IPS-18a (cell line): ENCODE measurements around the gene CDH11.

Experiments used
- H3K27ac ChIP-seq: one replicate; pipeline ENCODE4 v1.5.1; 2013; ENCODE audit warnings: low read length
- H3K27me3 ChIP-seq: one replicate; pipeline ENCODE4 v1.6.1; 2013; ENCODE audit warnings: mild to moderate bottlenecking, low read length; ENCODE audit not compliant: control insufficient read depth, insufficient read depth
- H3K36me3 ChIP-seq: one replicate; pipeline ENCODE4 v1.6.1; 2013; ENCODE audit warnings: low read depth, low read length; ENCODE audit not compliant: control insufficient read depth
- H3K4me1 ChIP-seq: one replicate; pipeline ENCODE4 v1.6.1; 2013; ENCODE audit warnings: low read depth, low read length; ENCODE audit not compliant: control insufficient read depth
- H3K4me3 ChIP-seq: one replicate; pipeline ENCODE4 v1.5.1; 2013; ENCODE audit warnings: low read length
- H3K9ac ChIP-seq: one replicate; pipeline ENCODE4 v1.6.1; 2013; ENCODE audit warnings: mild to moderate bottlenecking, low read length, moderate library complexity
- H3K9me3 ChIP-seq: one replicate; pipeline ENCODE4 v1.6.1; 2013; ENCODE audit warnings: low read depth, low read length; ENCODE audit not compliant: control insufficient read depth

The CDH11 gene

GRCh38 chr16:65116216-65116615 lies 5.6 kb downstream of the CDH11 start:
- peaks cover 21% of the 10 kb centered on the region for H3K4me1 ChIP-seq
- H3K9me3 ChIP-seq = no peaks in the 10 kb centered on the region
- no peak overlapping the region for H3K4me3 ChIP-seq
- H3K9ac ChIP-seq = no peak overlapping the region
- no peak overlapping the region for H3K27ac ChIP-seq
- H3K27me3 ChIP-seq = peaks cover 29% of the 10 kb centered on the region
- no peaks in the 10 kb centered on the region for H3K36me3 ChIP-seq

GRCh38 chr16:65114527-65114926 lies 7.3 kb downstream of the CDH11 start:
- H3K4me1 ChIP-seq = peaks cover 13% of the 10 kb centered on the region
- H3K9ac ChIP-seq = no peak overlapping the region
- no peak overlapping the region for H3K27ac ChIP-seq
- H3K4me3 ChIP-seq = no peak overlapping the region
- no peaks in the 10 kb centered on the region for H3K36me3 ChIP-seq
- no peaks in the 10 kb centered on the region for H3K9me3 ChIP-seq
- peaks cover 12% of the 10 kb centered on the region for H3K27me3 ChIP-seq

- Histone ChIP-seq H3K27me3 (peaks cover under 1% of the 10 kb centered on the region), H3K4me3 (no peak overlapping the region), H3K4me1 (peaks cover 13% of the 10 kb centered on the region), H3K27ac (no peak overlapping the region), H3K9ac (no peak overlapping the region), H3K36me3 (no peaks in the 10 kb centered on the region), H3K9me3 (no peaks in the 10 kb centered on the region)
These were observed 8.4 kb downstream of the CDH11 start for GRCh38 chr16:65113441-65113840.

GRCh38 chr16:65111306-65111705 lies 10.6 kb downstream of the CDH11 start:
- Histone ChIP-seq H3K27ac (no peak overlapping the region), H3K4me1 (no peaks in the 10 kb centered on the region), H3K36me3 (no peaks in the 10 kb centered on the region), H3K27me3 (no peaks in the 10 kb centered on the region), H3K4me3 (no peak overlapping the region), H3K9me3 (no peaks in the 10 kb centered on the region), H3K9ac (no peak overlapping the region)

GRCh38 chr16:65106757-65107156 lies 15.1 kb downstream of the CDH11 start:
- Histone ChIP-seq H3K9me3 (no peaks in the 10 kb centered on the region), H3K27me3 (no peaks in the 10 kb centered on the region), H3K27ac (no peak overlapping the region)

GRCh38 chr16:65105171-65105570 lies 16.7 kb downstream of the CDH11 start:
- no peaks in the 10 kb centered on the region for H3K36me3 ChIP-seq
- H3K4me3 ChIP-seq = no peak overlapping the region
- H3K27ac ChIP-seq = no peak overlapping the region
- H3K27me3 ChIP-seq = no peaks in the 10 kb centered on the region
- no peaks in the 10 kb centered on the region for H3K9me3 ChIP-seq
- H3K4me1 ChIP-seq = no peaks in the 10 kb centered on the region
- no peak overlapping the region for H3K9ac ChIP-seq

More at GRCh38 chr16:65106757-65107156, 15.1 kb downstream of the CDH11 start:
- H3K4me3 ChIP-seq = no peak overlapping the region
- no peaks in the 10 kb centered on the region for H3K4me1 ChIP-seq
- H3K9ac ChIP-seq = no peak overlapping the region
- H3K36me3 ChIP-seq = no peaks in the 10 kb centered on the region

GRCh38 chr16:65104471-65104870 lies 17.4 kb downstream of the CDH11 start:
- Histone ChIP-seq H3K36me3 (no peaks in the 10 kb centered on the region), H3K9ac (no peak overlapping the region), H3K4me1 (no peaks in the 10 kb centered on the region), H3K27me3 (no peaks in the 10 kb centered on the region), H3K27ac (no peak overlapping the region), H3K4me3 (no peak overlapping the region), H3K9me3 (no peaks in the 10 kb centered on the region)

GRCh38 chr16:65102326-65102725 lies 19.5 kb downstream of the CDH11 start:
- Histone ChIP-seq H3K9me3 (no peaks in the 10 kb centered on the region), H3K27me3 (no peaks in the 10 kb centered on the region), H3K4me3 (no peak overlapping the region), H3K4me1 (no peaks in the 10 kb centered on the region), H3K36me3 (no peaks in the 10 kb centered on the region), H3K9ac (no peak overlapping the region), H3K27ac (no peak overlapping the region)

- H3K27ac ChIP-seq = no peak overlapping the region
- H3K36me3 ChIP-seq = no peaks in the 10 kb centered on the region
- no peak overlapping the region for H3K9ac ChIP-seq
- no peaks in the 10 kb centered on the region for H3K4me1 ChIP-seq
- H3K4me3 ChIP-seq = no peak overlapping the region
- H3K9me3 ChIP-seq = no peaks in the 10 kb centered on the region
- no peaks in the 10 kb centered on the region for H3K27me3 ChIP-seq
These were observed 20.9 kb downstream of the CDH11 start for GRCh38 chr16:65101009-65101408.

GRCh38 chr16:65099607-65100006 lies 22.3 kb downstream of the CDH11 start:
- no peak overlapping the region for H3K4me3 ChIP-seq
- H3K36me3 ChIP-seq = no peaks in the 10 kb centered on the region
- H3K27ac ChIP-seq = no peak overlapping the region
- no peaks in the 10 kb centered on the region for H3K9me3 ChIP-seq
- H3K4me1 ChIP-seq = no peaks in the 10 kb centered on the region
- no peak overlapping the region for H3K9ac ChIP-seq
- no peaks in the 10 kb centered on the region for H3K27me3 ChIP-seq

- no peak overlapping the region for H3K27ac ChIP-seq
- H3K4me1 ChIP-seq = no peaks in the 10 kb centered on the region
- H3K9me3 ChIP-seq = no peaks in the 10 kb centered on the region
- H3K4me3 ChIP-seq = no peak overlapping the region
- no peaks in the 10 kb centered on the region for H3K36me3 ChIP-seq
- H3K9ac ChIP-seq = no peak overlapping the region
- no peaks in the 10 kb centered on the region for H3K27me3 ChIP-seq
These were observed 22.9 kb downstream of the CDH11 start for GRCh38 chr16:65098916-65099315.

- Histone ChIP-seq H3K9me3 (no peaks in the 10 kb centered on the region), H3K9ac (no peak overlapping the region), H3K27me3 (no peaks in the 10 kb centered on the region), H3K36me3 (no peaks in the 10 kb centered on the region), H3K27ac (no peak overlapping the region), H3K4me3 (no peak overlapping the region), H3K4me1 (no peaks in the 10 kb centered on the region)
These were observed 24.6 kb downstream of the CDH11 start for GRCh38 chr16:65097296-65097695.
